ENCODE data around the gene GJC2. TPM values are rescaled to one million over a fixed set of nuclear protein-coding genes. Genes with fewer than 3 reads are reported as not detected.

The GJC2 gene
- total RNA-seq, 1 donor from 2014 or later: 5.4 TPM

DNA sequence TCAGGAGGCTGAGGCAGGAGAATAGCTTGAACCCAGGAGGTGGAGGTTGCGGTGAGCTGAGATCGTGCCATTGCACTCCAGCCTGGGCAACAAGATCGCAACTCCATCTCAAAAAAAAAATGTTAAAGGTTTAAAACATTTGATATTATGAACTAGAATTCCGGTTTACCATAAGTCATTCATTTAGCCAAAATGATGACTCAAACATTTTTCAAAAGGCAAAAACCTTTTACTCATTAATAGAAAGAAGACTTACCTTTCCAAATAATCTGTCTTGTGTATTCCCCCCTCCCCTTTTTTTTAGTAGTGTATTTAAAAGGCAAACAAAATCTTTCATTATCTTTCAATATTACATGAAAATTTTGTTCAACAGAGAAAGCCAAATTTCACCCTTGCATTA, 32.4 kb upstream of the GJC2 start:
- no peak overlapping the region for H3K4me3 ChIP-seq
- intact Hi-C loops (cut with DNase I): no loop called here
- H3K4me1 ChIP-seq: no peaks in the 10 kb centered on the region
- no peak for DNase-seq (ENCODE audit: low spot score in 2 of 2)
- TF ChIP-seq, protein P1, sequence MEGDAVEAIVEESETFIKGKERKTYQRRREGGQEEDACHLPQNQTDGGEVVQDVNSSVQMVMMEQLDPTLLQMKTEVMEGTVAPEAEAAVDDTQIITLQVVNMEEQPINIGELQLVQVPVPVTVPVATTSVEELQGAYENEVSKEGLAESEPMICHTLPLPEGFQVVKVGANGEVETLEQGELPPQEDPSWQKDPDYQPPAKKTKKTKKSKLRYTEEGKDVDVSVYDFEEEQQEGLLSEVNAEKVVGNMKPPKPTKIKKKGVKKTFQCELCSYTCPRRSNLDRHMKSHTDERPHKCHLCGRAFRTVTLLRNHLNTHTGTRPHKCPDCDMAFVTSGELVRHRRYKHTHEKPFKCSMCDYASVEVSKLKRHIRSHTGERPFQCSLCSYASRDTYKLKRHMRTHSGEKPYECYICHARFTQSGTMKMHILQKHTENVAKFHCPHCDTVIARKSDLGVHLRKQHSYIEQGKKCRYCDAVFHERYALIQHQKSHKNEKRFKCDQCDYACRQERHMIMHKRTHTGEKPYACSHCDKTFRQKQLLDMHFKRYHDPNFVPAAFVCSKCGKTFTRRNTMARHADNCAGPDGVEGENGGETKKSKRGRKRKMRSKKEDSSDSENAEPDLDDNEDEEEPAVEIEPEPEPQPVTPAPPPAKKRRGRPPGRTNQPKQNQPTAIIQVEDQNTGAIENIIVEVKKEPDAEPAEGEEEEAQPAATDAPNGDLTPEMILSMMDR (IDR thresholded peaks at IDR 0.05): no peak
- H3K27me3 ChIP-seq: no peaks in the 10 kb centered on the region
- H3K9me3 ChIP-seq: no peaks in the 10 kb centered on the region
- no peaks in the 10 kb centered on the region for H3K36me3 ChIP-seq
- no peak overlapping the region for H3K27ac ChIP-seq

DNA sequence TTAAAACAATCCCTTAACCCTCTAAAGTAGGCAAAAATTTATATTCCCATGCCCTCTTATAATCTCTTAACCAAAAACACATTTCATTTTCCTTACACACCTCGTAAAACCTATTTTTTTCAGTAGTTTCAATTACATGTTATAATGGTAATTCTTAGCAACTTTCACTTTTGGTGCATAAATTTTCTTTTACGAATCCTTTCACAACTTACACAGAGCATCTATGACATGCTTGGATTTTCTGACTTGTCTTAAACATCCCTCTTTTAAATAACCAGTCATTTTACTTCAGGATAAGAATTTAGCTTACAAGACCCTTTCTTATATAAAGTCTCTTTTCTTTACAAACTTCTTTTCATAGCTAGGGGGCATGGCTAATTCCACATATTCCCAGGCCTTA, 31.7 kb upstream of the GJC2 start:
- TF ChIP-seq, protein P1 (IDR thresholded peaks at IDR 0.05): no peak
- intact Hi-C loops (cut with DNase I): no loop called here
- Histone ChIP-seq H3K4me1 (no peaks in the 10 kb centered on the region), H3K27ac (no peak overlapping the region), H3K4me3 (no peak overlapping the region), H3K9me3 (no peaks in the 10 kb centered on the region), H3K27me3 (no peaks in the 10 kb centered on the region), H3K36me3 (no peaks in the 10 kb centered on the region)
- DNase-seq (ENCODE audit: low spot score in 2 of 2): no peak

DNA sequence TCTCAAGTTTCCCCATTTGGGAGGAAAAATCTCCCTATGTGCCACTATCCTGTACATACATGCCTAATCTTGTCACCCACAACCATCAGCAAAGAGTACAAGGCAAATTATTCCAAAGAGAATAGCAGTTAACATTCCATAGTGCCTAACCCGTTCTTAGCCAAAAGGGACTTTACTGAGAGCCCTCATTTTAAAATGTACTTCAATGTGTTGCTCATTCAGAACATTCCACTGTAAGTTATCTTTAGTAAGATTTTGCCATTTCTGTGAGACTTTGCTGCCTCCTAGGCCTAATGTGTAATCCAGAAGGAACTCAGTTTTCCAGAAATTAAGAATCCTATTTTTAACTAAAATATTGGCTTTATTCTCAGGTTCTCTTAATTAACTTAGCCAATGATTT, 29.4 kb upstream of the GJC2 start:
- TF ChIP-seq, protein P1 (IDR thresholded peaks at IDR 0.05): peak in 1 of 3 experiments; percentile 5
- H3K9me3 ChIP-seq: no peaks in the 10 kb centered on the region
- H3K4me3 ChIP-seq: no peak overlapping the region
- intact Hi-C loops (cut with DNase I): no loop called here
- DNase-seq (ENCODE audit: low spot score in 2 of 2): no peak
- H3K36me3 ChIP-seq: no peaks in the 10 kb centered on the region
- H3K4me1 ChIP-seq: no peaks in the 10 kb centered on the region
- peak overlapping the region; percentile 30 to 47 for H3K27ac ChIP-seq
- no peaks in the 10 kb centered on the region for H3K27me3 ChIP-seq

DNA sequence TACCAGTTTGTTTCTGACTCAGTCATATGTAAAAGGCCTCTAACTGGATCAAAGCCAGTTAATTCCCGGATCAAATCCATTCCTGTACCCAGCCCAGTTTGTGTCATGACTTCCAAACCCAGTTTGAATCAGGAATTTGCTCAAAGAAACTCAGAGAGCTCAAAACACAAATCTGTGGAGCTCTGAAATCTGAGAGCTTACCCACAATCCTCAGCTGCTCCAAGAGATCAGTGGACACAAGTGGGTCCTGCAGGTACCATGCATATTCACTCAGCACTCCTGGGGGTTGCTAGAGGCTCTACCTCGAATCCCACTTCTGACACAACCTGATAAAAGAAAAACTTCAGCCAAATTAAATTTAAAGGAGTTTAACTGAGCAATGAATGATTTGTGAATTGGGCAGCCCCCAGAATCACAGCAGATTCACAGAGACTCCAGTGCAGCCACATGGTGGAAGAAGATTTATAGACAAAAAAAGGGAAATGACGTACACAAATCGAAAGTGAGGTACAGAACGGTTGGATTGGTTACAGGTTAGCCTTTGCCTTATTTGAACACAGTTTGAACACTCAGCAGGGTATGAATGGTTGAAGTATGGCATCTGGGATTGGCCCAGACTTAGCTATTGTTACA, 28.8 kb upstream of the GJC2 start:
- intact Hi-C loops (cut with DNase I): no loop called here
- no peaks in the 10 kb centered on the region for H3K9me3 ChIP-seq
- TF ChIP-seq, protein P1 (IDR thresholded peaks at IDR 0.05): no peak
- no peaks in the 10 kb centered on the region for H3K4me1 ChIP-seq
- peak overlapping the region; percentile 30 to 47 for H3K27ac ChIP-seq
- H3K27me3 ChIP-seq: no peaks in the 10 kb centered on the region
- H3K4me3 ChIP-seq: no peak overlapping the region
- no peak for DNase-seq (ENCODE audit: low spot score in 2 of 2)
- H3K36me3 ChIP-seq: no peaks in the 10 kb centered on the region

DNA sequence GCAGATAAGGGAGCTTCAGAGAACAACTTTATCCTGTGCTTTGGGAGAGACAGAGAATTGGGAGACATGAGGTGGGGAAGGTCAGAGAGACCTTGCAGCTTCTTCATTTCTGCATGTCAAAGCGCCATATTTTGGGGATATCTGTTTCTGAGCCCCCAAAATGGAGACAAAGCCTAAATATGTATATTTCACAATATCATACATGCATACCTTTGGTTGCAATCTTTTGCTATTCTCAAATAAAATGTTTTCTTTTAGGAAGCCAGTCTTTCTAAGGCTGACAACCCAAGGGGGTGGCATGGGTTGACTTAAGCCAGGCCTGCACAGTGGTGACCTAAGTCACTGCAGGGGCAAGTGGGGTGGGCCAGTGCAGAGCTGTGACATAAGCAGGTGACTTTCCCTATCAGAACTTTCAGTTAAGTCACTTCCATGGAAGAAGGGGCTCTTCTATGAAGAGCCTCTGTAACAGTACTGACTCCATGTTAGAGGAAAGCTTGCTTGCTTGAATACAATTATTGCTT, 26.7 kb upstream of the GJC2 start:
- H3K36me3 ChIP-seq: no peaks in the 10 kb centered on the region
- no peak for DNase-seq (ENCODE audit: low spot score in 2 of 2)
- intact Hi-C loops (cut with DNase I): no loop called here
- TF ChIP-seq, protein P1 (IDR thresholded peaks at IDR 0.05): no peak
- H3K27ac ChIP-seq: no peak overlapping the region
- H3K27me3 ChIP-seq: no peaks in the 10 kb centered on the region
- no peak overlapping the region for H3K4me3 ChIP-seq
- H3K4me1 ChIP-seq: no peaks in the 10 kb centered on the region
- no peaks in the 10 kb centered on the region for H3K9me3 ChIP-seq
